Amygdala (tissue), 56 donors: ENCODE results near the gene NEAT1.

ENCODE experiments used
- DNase-seq, 56 donors: peaks; one replicate each; lab custom pipeline; 2025; lab: John Stamatoyannopoulos, UW

The NEAT1 gene

DNA sequence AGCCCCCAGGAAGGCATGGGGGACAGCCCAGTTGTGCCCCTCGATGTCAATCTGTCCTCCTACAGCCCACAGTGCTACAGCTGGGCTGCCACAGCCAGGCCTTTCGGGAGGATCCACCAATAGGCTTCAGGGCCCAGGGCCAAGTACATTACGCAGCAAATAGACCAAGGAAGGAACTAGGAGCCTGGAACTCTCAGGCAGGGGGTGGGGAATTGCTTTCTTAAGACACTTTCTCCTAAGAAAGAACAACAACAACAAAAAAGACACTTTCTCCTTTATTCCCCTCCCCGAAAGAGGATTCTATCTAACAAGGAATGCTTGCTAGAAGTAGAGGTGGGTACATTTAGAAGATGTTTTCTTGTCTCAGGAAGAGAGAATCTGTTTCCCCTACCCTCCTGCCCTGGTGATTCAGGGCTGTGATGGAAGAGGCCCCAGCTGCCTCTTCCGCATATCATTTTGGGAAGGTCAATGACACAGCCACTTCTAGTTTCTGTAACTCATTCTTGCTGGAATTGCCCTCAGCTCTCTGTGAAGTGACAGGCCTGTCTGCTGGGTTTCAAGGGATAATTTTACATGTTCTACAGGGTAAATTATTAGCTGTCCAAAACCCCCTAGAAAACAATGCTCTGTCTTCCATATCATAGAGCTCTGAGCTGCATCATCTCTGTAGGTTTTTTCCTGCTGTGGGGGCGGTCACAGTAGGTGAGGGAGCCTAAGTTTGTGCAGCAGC is 70.2 kb downstream of the NEAT1 start:
- DNase-seq = peak in 36 of 56 donors; percentile 36 to 81 (median 58)

DNA sequence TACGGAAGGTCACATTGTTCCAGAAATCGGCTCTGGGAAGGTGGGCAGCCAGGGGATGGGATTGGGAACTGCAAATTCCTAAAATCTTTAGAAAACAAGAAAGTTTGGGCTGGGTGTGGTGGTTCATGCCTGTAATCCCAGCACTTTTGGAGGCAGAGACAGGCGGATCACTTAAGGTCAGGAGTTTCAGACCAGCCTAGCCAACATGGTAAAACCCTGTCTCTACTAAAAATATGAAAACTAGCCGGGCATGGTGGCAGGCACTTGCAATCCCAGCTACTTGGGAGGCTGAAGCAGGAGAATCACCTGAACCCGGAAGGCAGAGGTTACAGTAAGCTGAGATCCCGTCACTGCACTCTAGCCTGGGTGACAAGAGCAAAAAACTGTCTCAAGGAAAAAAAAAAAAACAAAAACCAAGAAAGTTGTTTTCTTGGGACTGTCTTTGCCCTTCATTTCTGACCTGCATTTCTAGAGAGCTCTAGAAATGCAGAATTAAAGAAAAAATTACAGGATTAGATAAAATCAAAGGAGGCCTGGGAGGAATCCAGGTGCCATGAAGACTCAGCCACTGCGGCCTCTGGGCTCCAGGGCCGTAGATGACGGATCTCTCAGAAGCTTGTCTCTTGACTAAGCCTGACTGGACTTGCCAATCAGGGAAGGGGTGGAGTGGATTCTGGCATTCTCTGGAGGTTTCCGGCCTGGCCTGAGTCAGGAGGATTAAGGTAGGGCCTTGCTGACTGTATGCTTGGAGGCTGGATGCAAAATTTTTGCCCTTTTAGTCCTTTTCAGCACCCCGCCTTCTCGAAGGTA is 71.0 kb downstream of the NEAT1 start:
- DNase-seq = peak in 12 of 56 donors; percentile 23 to 68 (median 37)
